NOMO-1 treated with DMSO at 0.1 percent for 48 hours (cell line): ENCODE data around the gene CLECL1.
"Not testable (repeated sequence)": the region's sequence is repeated elsewhere in the genome, so short reads cannot be mapped to it uniquely, and the experiment has no call there.

Experiments
- DNase-seq: peaks from one replicate; lab custom pipeline; 2025; ENCODE audit not compliant: unreplicated experiment; lab: John Stamatoyannopoulos, UW

Gene CLECL1

DNA sequence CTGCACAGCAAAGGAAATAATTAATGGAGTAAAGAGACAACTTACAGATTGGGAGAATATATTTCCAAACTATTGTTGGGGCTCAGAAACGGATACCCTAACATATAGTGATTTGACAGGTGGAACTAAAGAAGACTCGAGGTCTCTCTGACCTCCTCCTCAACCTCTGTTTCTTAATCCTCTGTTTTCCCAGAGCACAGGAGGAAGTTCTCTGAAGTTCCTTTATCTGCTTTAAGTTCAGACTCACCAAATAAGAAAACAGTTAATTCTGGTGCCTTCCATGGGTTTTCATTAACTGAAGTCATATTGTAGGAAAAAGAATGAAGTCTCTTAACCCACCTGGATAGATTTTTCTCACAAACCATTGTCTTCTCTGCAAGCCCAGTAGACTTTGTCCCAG is 34.2 kb downstream of the CLECL1 start:
- DNase-seq: no peak

DNA sequence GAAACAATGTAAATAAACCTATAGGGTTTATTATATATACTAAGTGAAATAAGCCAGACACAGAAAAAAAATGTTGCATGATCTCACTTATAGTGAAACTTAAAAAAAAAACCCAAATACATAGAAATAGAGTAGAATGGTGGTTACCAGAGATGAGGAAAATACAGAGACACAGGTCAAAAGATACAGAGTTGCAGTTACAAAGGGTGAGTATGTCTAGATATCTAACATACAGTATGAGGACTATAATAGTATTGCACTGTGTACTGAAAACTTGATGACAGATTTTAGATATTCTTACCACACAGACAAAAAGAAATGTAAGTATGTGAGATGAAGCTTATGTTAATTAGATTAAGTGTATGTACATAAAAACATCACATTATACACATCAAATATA is 35.3 kb downstream of the CLECL1 start:
- no peak for DNase-seq

DNA sequence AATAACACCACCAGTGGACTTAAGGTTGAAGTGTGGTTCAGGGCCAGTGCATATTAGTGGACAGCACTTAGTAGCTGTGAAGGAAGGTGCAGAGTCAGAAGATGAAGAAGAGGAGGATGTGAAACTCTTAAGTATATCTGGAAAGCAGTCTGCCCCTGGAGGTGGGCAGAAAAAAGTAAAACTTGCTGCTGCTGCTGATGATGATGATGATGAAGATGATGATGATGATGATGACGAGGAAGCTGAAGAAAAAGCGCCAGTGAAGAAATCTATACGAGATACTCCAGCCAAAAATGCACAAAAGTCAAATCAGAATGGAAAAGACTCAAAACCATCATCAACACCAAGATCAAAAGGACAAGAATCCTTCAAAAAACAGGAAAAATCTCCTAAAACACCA is 37.2 kb downstream of the CLECL1 start:
- not testable (repeated sequence) for DNase-seq

DNA sequence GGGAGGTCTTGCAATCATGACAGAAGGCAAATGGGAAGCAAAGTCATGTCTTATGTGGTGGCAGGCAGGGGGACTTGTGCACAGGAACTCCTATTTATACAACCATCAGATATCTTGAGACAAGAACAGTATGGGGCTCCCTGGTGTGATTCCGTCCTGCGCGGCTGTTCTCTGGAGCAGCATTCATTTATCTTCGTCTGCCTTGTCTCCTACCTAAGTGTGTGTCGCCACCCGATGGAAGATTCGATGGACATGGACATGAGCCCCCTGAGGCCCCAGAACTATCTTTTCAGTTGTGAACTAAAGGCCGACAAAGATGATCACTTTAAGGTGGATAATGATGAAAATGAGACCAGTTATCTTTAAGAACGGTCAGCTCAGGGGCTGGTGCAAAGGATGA is 37.7 kb downstream of the CLECL1 start:
- DNase-seq: not testable (repeated sequence)

DNA sequence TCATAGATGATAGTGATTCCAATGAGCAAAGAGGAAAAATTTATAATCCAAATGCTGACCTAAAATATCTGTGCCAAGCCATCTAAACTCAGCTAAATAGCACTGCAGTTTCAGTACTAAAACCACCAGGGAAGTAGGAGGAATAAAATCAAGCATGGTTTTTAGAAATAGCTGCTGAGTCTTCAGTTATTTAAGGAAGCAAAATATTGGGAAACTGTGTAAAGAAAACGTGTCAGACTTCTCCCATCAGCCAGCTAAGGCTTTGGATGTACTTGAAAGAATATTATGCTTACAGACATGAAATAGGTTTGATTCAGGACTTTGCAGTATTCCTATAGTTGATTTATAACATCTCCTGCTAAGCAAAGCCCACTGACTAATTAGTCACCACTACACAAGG is 38.7 kb downstream of the CLECL1 start:
- peak; percentile 37 for DNase-seq

DNA sequence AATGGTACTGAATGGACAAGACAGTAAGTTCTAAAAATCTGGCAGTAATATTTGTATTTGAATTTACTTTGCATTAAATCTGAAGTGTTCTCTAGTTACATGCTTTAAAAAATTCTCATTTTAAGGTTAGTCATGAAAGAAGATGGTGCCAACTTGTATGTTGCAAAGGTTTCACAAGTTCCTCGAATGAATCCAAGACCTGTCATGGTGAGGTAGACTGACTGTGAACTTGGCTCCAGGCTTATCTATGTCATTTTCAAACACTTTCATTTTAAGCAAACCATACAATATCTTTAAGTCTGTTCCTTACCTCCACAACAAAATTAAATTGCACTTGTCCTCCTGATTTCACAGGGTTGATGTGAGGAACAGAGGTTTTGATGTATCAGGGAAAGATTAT is 40.0 kb downstream of the CLECL1 start:
- no peak for DNase-seq

DNA sequence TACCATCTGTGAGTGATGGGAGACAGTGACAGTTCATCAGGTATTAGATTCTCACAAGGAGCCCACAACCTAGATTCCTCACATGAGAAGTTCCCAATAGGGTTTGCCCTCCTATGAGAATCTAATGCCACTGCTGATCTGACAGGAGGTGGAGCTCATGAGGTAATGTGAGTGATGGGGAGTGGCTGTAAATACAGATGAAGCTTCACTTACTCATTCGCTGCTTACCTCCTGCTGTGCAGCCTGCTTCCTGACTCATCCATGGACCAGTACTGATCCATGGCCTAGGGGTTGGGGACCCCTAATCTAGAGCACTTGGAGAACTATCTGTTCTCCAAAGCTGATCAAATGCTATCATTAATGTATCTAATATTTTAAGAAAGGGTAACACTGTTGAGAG is 45.7 kb downstream of the CLECL1 start:
- no peak for DNase-seq

DNA sequence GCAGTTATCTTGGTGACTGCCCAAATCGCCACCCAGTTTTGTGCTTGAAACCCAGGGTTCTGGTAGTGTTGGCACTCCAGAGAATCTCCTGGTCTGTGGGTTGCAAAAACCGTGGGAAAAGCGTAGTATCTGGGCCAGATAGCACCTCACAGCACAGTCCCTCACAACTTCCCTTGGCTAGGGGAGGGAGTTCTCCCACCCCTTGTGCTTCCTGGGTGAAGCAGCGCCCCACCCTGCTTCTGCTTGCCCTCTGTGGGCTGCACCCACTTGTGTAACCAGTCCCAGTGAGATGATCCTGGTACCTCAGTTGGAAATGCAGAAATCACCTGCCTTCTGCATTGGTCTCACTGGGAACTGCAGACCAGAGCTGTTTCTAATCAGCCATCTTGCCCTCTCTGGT is 47.0 kb downstream of the CLECL1 start:
- no peak for DNase-seq

DNA sequence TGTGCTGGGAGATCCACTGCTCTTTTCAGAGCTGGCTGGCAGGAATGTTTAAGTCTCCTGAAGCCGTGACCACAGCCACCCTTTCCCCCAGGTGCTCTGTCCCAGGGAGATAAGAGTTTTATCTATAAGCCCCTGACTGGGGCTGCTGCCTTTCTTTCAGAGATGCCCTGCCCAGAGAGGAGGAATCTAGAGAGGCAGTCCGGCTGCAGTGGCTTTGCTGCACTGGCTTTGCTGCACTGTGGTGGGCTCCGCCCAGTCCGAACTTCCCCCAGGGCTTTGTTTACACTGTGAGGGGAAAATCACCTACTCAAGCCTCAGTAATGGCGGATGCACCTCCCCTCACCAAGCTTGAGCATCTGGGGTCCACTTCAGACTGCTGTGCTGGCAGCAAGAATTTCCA is 47.5 kb downstream of the CLECL1 start:
- DNase-seq: not testable (repeated sequence)

DNA sequence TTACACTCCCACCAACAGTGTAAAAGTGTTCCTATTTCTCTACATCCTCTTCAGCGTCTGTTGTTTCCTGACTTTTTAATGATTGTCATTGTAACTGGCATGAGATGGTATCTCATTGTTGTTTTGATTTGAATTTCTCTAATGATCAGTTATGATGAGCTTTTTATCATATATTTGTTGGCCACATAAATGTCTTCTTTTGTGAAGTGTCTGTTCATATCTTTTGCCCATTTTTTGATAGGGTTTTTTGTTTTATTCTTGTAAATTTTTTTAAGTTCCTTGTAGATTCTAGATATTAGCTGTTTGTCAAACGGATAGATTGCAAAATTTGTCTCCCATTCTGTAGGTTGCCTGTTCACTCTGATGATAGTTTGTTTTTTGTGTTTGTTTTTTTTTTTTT is 49.9 kb downstream of the CLECL1 start:
- DNase-seq: not testable (repeated sequence)

DNA sequence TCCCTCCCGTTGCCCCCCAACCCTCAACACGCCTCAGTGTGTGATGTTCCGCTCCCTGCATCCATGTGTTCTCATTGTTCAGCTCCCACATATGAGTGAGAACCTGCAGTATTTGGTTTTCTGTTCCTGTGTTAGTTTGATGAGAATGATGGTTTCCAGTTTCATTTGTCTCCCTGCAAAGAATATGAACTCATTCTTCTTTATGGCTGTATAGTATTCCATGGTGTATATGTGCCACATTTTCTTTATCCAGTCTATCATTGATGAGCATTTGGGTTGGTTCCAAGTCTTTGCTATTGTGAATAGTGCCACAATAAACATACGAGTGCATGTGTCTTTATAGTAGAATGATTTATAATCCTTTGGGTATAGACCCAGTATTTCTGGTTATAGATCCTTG is 50.4 kb downstream of the CLECL1 start:
- DNase-seq: not testable (repeated sequence)

DNA sequence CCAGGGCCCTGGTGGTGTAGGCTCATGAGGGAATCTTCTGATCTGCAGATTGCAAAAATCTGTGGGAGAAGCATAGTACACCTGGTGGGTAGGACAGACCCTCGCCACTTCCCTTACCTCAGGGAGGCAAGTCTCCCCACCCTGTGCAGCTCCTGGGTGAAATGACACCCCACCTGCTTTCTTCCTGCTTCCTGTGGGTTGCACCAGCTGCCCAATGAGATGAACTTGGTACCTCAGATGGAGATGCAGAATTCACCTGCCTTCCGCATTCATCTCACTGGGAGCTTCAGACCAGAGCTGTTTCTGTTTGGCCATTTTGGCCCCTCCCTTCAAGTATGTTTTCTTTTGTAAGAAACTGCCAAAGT is 58.7 kb downstream of the CLECL1 start:
- DNase-seq: no peak

DNA sequence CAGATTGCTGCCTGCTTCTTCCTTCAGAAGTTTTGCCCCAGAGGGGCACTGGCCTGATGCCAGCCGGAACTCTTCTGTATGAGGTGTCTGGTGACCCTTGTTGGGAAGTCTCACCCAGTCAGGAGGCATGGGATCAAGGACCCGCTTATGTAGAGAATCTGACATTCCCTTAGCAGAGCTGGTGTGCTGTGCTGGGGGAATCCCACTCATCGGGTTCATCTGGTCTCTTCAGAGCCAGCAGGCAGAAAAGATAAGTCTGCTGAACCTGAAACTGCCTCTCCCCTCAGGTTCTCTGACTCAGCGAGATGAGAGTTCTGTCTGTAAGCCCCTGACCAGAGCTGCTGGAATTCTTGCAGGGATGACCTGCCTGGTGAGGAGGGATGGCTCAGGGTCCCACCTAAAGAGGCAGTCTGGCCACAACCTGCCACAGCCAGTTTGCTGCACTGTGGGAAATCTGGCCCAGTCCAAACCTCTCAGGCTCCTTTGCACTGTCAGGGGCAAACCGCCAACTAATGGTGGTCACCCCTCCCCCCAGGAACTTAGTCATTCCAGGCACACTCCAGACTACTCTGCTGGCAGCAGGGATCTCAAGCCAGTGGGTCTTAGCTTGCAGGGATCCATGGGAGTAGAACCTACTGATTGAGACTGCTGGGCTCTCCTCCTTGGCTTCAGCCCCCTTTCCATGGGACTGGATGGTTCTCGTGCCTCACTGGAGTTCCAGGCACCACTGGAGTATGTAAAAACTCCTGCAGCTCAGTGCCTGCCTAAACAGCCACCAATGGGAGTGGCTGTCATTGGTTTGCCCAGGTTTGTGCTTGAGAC is 59.3 kb downstream of the CLECL1 start:
- no peak for DNase-seq
